Endodermal cell (in vitro differentiated cells): ENCODE measurements around the gene CDK13. TPM values are rescaled to one million over a fixed set of nuclear protein-coding genes. Genes with fewer than 3 reads are reported as not detected.
A peak's percentile ranks its signal among the peaks of the same experiment; 100 is the strongest.

Source experiments
- DNase-seq: peaks from one replicate; pipeline ENCODE4 v3.0.0-alpha.2; 2017
- H3K27ac ChIP-seq: 2 replicates; pipeline ENCODE4 v1.5.1; 2013; ENCODE audit warnings: mild to moderate bottlenecking, low read depth, low read length, moderate library complexity
- H3K27me3 ChIP-seq: 2 replicates; pipeline ENCODE4 v1.6.1; 2013; ENCODE audit warnings: mild to moderate bottlenecking, low read length, moderate library complexity; ENCODE audit not compliant: insufficient read depth, control insufficient read depth, poor library complexity, severe bottlenecking
- H3K36me3 ChIP-seq: 2 replicates; pipeline ENCODE4 v1.7.0; 2013; ENCODE audit warnings: mild to moderate bottlenecking, low read length, moderate library complexity; ENCODE audit not compliant: control insufficient read depth, insufficient read depth
- H3K4me1 ChIP-seq: one replicate; pipeline ENCODE4 v1.7.0; 2013; ENCODE audit warnings: low read length; ENCODE audit not compliant: control insufficient read depth, insufficient read depth
- H3K4me3 ChIP-seq: 2 replicates; pipeline ENCODE4 v1.5.1; 2013; ENCODE audit warnings: mild to moderate bottlenecking, low read length, moderate library complexity
- H3K9ac ChIP-seq: 2 replicates; pipeline ENCODE4 v1.6.1; 2013; ENCODE audit warnings: mild to moderate bottlenecking, low read length, moderate library complexity; ENCODE audit not compliant: poor library complexity, severe bottlenecking; ENCODE audit errors: extremely low read depth
- H3K9me3 ChIP-seq: 2 replicates; pipeline ENCODE4 v1.6.1; 2013; ENCODE audit warnings: mild to moderate bottlenecking, low read length, moderate library complexity; ENCODE audit not compliant: control insufficient read depth
- H3K27ac Mint-ChIP-seq: 2 replicates; pipeline ENCODE4 v1.8.0; 2020; ENCODE audit warnings: mixed read lengths
- H3K27me3 Mint-ChIP-seq: 2 replicates; pipeline ENCODE4 v1.8.0; 2021; ENCODE audit warnings: mild to moderate bottlenecking, mixed read lengths; ENCODE audit not compliant: insufficient read depth
- H3K36me3 Mint-ChIP-seq: 2 replicates; pipeline ENCODE4 v1.8.0; 2020; ENCODE audit warnings: low read depth, mixed read lengths
- H3K4me1 Mint-ChIP-seq: 2 replicates; pipeline ENCODE4 v1.8.0; 2020; ENCODE audit warnings: mixed read lengths
- H3K4me3 Mint-ChIP-seq: 2 replicates; pipeline ENCODE4 v1.8.0; 2020; ENCODE audit warnings: mild to moderate bottlenecking, moderate library complexity, mixed read lengths
- H3K9me3 Mint-ChIP-seq: 2 replicates; pipeline ENCODE4 v1.8.0; 2020; ENCODE audit warnings: mild to moderate bottlenecking, mixed read lengths
- WGBS, 2 experiments: methylation state at CpG; one replicate each; pipeline versions ENCODE4 v1.1.5 to v1.1.7; 2013; ENCODE audit warnings: missing lambda C conversion rate in 2 of 2, mixed read lengths in 1 of 2; ENCODE audit not compliant: insufficient coverage in 1 of 2, insufficient read length in 1 of 2; 5-methylcytosine and 5-hydroxymethylcytosine counted together
- total RNA-seq, 2 donors: library from RNA; stranded (reverse); fragmentation: NEBNext Ultra II Directional in 1 of 2; extraction: Animal tissue kit (Norgen Biotek cat#: 25700) in 1 of 2; gene quantifications; 2 replicates in 1 of 2; 3 replicates in 1 of 2; pipeline ENCODE4 v1.2.1, GENCODE V29; 2021
- TF ChIP-seq, protein P1 (sequence below): fragments of 200-600 bp; sonication (generic); conservative IDR thresholded peaks from 2 replicates; pipeline ENCODE4 v1.5.0; 2021; ENCODE audit warnings: antibody characterized with exemption, mild to moderate bottlenecking

CDK13 gene
- total RNA-seq, 2 donors from 2014 or later: 60.8 to 77.7 TPM

DNA sequence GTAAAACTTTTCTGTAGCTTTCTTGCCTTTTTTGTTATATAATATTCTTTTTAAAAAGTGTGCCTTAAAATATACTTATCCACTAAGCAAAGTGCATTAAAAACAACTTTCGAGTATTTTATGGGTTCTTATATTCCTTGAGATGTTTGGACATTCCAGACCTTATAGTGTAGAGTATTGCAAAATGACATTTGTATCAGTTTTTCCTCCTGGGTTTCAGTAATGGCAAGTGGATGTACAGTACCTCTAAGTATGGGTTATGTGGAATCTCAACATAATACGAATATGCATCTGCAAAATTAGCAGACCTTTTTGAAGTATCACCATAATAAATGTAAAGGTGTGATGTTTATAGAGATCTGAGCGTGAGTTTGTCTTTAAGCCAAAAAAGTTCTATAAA lies 2.7 kb downstream of the CDK13 start:
- H3K4me1 ChIP-seq: no peaks in the 10 kb centered on the region
- peaks cover 13% of the 10 kb centered on the region for H3K36me3 Mint-ChIP-seq
- peak overlapping the region; percentile 96 for H3K4me3 Mint-ChIP-seq
- H3K27ac ChIP-seq: no peak overlapping the region
- no peak for DNase-seq
- no peaks in the 10 kb centered on the region for H3K27me3 ChIP-seq
- H3K9ac ChIP-seq: peak overlapping the region; percentile 93
- no peaks in the 10 kb centered on the region for H3K27me3 Mint-ChIP-seq
- H3K27ac Mint-ChIP-seq: no peak overlapping the region
- peaks cover 16% of the 10 kb centered on the region for H3K4me1 Mint-ChIP-seq
- peaks cover 10% of the 10 kb centered on the region for H3K36me3 ChIP-seq
- TF ChIP-seq, protein P1, sequence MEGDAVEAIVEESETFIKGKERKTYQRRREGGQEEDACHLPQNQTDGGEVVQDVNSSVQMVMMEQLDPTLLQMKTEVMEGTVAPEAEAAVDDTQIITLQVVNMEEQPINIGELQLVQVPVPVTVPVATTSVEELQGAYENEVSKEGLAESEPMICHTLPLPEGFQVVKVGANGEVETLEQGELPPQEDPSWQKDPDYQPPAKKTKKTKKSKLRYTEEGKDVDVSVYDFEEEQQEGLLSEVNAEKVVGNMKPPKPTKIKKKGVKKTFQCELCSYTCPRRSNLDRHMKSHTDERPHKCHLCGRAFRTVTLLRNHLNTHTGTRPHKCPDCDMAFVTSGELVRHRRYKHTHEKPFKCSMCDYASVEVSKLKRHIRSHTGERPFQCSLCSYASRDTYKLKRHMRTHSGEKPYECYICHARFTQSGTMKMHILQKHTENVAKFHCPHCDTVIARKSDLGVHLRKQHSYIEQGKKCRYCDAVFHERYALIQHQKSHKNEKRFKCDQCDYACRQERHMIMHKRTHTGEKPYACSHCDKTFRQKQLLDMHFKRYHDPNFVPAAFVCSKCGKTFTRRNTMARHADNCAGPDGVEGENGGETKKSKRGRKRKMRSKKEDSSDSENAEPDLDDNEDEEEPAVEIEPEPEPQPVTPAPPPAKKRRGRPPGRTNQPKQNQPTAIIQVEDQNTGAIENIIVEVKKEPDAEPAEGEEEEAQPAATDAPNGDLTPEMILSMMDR: no peak
- no peaks in the 10 kb centered on the region for H3K9me3 Mint-ChIP-seq
- H3K9me3 ChIP-seq: no peaks in the 10 kb centered on the region
- WGBS, 2 experiments: 19% methylated on average over 3 of the region's 3 CpGs; no CpG with 5 or more reads in 1 of the 2 experiments
- H3K4me3 ChIP-seq: peak overlapping the region; percentile 94

DNA sequence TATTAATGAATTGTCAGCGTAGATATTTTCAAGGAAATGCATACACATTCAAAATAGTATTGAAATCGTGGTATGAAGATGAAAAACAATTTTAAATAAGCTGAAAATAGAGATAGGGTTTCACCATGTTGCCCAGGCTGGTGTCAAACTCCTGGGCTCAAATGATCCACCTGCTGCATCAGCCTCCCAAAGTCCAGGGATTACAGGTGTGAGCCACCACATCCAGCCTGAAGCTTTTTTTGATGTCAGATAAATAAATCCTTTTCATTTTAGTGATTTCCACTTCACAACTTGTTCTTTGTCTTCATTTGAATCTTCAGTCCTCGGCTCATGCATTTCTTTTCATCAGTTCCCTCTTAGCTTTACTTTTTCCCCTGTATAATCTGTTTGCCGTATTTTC lies 4.6 kb downstream of the CDK13 start:
- DNase-seq: no peak
- H3K4me1 Mint-ChIP-seq: peaks cover 14% of the 10 kb centered on the region
- peak overlapping the region; percentile 94 for H3K4me3 ChIP-seq

DNA sequence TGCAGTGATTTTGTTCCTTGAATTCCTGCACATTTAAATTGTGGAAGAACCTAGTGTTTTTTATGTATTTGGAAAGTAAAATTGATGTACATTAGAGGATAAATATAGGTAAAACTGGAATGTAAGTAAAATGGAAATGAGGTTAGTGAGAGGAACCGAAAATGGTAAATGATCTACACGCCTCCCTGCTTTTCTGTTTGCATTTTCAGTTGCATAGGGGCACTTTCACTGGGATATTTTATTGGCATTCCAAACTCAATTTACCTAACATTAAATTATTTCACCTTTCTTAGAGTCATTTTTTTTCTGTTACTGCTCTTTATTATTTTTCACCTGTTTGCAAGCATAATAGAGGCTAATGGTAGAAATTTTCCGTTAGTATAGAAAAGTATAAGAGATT lies 8.0 kb downstream of the CDK13 start:
- Mint-ChIP-seq H3K36me3 (peaks cover 32% of the 10 kb centered on the region), H3K27ac (no peak overlapping the region), H3K4me3 (no peak overlapping the region), H3K27me3 (no peaks in the 10 kb centered on the region), H3K4me1 (peaks cover 11% of the 10 kb centered on the region), H3K9me3 (peaks cover 14% of the 10 kb centered on the region)
- Histone ChIP-seq H3K4me3 (no peak overlapping the region), H3K9me3 (peaks cover 5% of the 10 kb centered on the region), H3K27me3 (no peaks in the 10 kb centered on the region), H3K4me1 (no peaks in the 10 kb centered on the region), H3K9ac (no peak overlapping the region), H3K36me3 (peaks cover 16% of the 10 kb centered on the region), H3K27ac (no peak overlapping the region)
- no peak for DNase-seq
- TF ChIP-seq, protein P1: no peak
- 95% methylated on average over 3 of the region's 3 CpGs; no CpG with 5 or more reads in 1 of the 2 experiments for WGBS, 2 experiments

More for the DNA sequence above, 4.6 kb downstream of the CDK13 start:
- no peak overlapping the region for H3K4me3 Mint-ChIP-seq
- TF ChIP-seq, protein P1: no peak
- Histone ChIP-seq H3K9me3 (no peaks in the 10 kb centered on the region), H3K36me3 (peaks cover 10% of the 10 kb centered on the region), H3K9ac (no peak overlapping the region), H3K27ac (no peak overlapping the region), H3K27me3 (no peaks in the 10 kb centered on the region), H3K4me1 (no peaks in the 10 kb centered on the region)
- no peak overlapping the region for H3K27ac Mint-ChIP-seq
- no peaks in the 10 kb centered on the region for H3K9me3 Mint-ChIP-seq
- H3K27me3 Mint-ChIP-seq: no peaks in the 10 kb centered on the region
- peaks cover 16% of the 10 kb centered on the region for H3K36me3 Mint-ChIP-seq
- WGBS, 2 experiments: 97 to 100% methylated on average over 2 to 4 of the region's 4 CpGs
